GM21717 (cell line): ENCODE measurements around the gene KRT28.
"Not testable (repeated sequence)": the region's sequence is repeated elsewhere in the genome, so short reads cannot be mapped to it uniquely, and the experiment has no call there.

Source experiments
- ATAC-seq: cut with Tn5 transposase; IDR thresholded peaks from one replicate; pipeline ENCODE4 v1.9.1; 2021; ENCODE audit warnings: mild to moderate bottlenecking, moderate library complexity; ENCODE audit not compliant: unreplicated experiment

Gene KRT28

GRCh38 chr17:40779181-40779909 is 20.4 kb downstream of the KRT28 start:
- no peak for ATAC-seq

DNA sequence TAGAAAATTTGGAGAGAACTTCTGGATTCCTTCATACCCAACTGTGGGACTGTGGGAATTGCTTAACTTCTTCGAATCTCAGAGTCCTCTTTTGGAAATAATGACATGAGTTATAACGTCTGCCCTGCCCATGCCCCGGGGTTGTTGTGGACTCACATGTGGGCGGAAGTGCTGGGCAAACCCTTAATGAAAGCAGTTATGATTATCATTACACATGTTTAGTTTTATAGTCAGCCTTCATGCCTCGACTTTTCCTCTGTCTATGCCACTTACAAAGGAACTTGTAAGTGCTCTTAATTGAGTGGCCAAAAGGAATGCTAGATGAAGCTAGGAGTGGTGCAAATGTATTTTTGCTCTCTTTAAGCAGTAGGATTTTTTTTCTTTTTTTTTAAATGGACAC is 21.3 kb downstream of the KRT28 start:
- no peak for ATAC-seq

- ATAC-seq, result no peak
Observed at GRCh38 chr17:40777971-40778370, 21.8 kb downstream of the KRT28 start.

DNA sequence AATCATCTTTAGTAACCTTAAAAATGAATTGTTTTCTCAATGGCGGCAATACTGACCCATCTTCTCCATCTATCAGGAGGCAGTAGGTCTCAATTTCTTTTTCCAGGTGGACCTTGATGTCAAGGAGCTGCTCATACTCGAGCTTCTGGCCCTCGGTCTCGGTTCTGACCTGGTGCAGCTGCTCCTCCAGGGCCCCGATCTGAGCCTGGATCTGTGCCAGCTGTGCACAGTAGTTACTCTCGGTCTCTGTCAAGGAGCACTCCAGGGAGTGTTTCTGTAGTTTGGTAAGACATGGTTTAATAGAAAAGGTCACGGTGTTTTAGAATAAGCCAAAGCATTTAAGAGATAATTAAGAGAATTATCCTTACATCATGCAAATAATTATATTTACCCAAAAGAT is 22.3 kb downstream of the KRT28 start:
- no peak for ATAC-seq

- no peak for ATAC-seq
Observed at GRCh38 chr17:40775945-40776344, 23.8 kb downstream of the KRT28 start.

DNA sequence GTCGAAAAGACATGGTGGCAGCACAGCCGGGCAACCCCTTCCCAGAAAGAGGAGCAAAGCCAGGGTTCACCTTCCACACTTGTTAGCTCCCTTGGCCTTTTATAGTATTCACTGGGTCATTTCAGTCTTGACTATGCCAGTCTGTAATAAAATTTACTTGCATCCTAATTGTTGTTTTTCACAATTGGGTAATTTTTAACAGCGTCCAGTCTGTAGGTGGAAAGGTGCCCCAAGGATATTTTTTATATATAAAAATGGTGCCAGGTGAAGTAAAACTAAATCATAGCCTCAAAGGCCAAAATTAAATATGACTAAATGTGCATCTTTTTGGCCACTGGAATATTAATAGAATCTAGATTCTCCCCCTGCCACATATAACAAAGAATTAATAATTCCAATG is 27.7 kb downstream of the KRT28 start, which contains the start of gene KRT26:
TSS of gene KRT26 (minus strand) at position 101 of the 400 bp plus-strand sequence. CDS start at position 13, 88 bp downstream.
- no peak for ATAC-seq

GRCh38 chr17:40765657-40766056 is 34.1 kb downstream of the KRT28 start:
- no peak for ATAC-seq

GRCh38 chr17:40763752-40764151 is 36.0 kb downstream of the KRT28 start:
- no peak for ATAC-seq

DNA sequence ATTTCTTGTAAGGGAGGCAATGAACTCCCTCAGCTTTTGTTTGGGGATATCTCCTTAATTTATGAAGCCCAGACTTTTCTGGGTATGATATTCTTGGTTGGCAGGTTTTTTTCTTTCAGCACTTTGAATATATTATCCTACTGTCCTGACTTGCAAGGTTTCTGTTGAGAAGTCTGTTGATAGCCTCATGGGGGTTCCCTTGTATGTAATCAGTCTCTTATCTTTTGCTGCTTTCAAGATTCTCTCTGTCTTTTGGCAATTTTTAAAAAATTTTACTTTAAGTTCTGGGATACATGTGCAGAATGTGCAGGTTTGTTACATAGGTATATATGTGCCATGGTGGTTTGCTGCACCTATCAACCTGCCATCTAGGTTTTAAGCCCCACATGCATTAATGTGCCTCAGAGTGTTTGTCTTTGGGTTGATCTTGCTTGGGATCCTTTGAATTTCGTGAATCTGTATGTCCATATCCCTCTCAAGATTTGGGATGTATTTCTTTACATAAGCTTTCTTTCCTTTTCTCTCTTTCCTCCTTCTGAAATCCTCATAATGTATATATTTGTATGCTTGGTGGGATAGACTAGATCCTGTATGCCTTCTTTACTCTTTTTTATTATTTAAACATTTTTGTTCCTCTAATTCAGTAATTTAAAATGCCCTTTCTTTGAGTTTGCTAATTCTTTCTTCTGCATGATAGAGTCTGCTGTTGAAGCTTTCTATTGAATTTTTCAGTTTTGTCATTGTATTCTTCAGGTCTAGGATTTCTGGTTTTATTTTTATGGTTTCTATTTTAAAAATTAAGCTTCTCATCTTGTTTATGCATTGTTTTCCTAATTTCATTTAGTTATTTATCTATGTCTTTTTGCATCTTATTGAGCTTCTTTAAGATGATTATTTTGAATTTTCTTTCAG is 39.4 kb downstream of the KRT28 start:
- ATAC-seq, result no peak

GRCh38 chr17:40755231-40755630 is 44.5 kb downstream of the KRT28 start, which contains the start of gene KRT25:
Gene KRT25 (minus strand): TSS chr17:40755331. CDS start chr17:40755271, 60 bp downstream.
- no peak for ATAC-seq

DNA sequence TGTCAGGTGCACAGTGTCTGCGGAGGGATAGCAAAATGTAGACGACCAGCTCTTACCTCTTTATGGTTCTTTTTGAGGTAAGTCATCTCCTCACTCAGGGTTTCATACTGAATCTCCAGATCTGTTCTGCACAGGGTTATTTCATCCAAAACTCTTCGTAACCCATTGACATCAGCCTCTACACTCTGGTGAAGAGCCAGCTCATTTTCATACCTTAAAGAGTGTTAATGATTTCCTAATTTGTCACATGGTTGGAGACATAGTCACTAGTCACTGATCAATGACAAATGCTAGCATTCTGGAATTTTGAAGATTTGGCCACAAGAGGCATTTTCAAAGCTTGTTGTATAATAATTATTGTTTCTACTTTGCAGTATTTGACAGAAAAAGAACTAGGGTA is 46.0 kb downstream of the KRT28 start:
- no peak for ATAC-seq

GRCh38 chr17:40751065-40751464 is 48.7 kb downstream of the KRT28 start:
- no peak for ATAC-seq

- no peak for ATAC-seq
Observed at GRCh38 chr17:40750391-40750790, 49.4 kb downstream of the KRT28 start.

DNA sequence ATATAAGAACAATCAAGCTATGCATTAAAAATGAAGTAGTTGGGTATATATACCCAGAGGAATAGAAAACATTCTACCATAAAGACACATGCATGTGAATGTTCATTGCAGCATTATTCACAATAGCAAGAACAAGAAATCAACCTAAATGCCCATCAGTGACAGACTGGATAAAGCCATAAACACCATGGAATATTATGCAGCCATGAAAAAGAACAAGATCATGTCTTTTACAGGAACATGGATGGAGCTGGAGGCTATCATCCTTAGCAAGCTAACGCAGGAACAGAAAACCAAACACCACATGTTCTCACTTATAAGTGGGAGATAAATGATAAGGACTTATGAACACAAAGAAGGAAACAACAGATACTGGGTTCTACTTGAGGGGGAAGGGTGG is 51.1 kb downstream of the KRT28 start:
- ATAC-seq, result not testable (repeated sequence)
